Stimulated activated CD8-positive, alpha-beta memory T cell treated with anti-CD3 and anti-CD28 coated beads, Interleukin-12 subunit alpha, Interleukin-12 subunit beta, amount 100 ng/mL, for 24 hours (primary cell): Measurements from ENCODE around the gene ZNF488.

Experiments
- DNase-seq: peaks from one replicate; pipeline ENCODE4 v3.0.0-alpha.2; 2020; ENCODE audit errors: extremely low read depth

The ZNF488 gene

GRCh38 chr10:47383261-47384147, 589 bp downstream of the ZNF488 start:
- no peak for DNase-seq

DNA sequence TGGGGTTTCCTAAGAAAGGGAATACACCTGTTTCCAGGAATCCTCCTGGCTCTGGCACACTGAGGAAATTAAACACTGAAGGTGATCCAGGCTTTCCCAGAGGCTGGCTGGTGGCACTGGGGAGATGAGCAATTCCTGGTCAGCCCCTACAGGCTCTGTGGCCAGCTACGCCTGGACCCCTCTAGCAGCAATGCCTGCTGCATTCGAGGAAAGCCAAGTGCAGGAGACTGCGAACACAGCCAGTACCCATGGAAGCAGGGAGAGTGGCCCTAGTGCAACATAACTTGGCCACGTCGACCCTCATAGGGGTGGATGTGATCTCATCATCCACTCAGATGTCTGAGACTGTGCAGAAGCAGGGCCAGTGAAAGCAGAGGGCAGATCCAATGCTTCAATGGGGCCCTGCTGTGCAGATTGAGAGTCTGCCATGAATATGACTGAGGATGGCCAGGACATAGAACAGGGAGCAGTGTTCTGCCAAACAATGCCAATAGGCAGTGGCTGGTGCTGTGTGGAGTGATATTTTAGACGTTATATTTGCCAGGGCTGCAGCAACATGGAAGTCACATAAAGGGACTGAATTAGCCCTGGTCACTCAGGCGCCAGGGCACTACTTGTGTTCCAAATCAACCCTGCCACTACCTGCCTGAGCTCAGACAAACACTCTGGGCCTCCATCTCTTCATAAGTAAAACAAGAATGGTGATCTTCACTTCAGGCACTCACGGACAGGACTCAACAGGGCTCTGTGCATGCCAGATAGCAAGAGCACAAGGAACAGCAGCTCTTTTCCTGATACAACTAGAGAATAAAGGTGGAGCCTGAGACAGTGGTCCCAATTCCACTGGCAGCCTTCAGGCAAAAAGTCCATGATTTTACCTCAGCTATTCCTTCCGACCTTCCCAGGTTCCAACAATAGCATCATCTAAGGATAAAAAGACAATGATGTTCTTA, 2.4 kb downstream of the ZNF488 start:
- no peak for DNase-seq

- no peak for DNase-seq
Observed at GRCh38 chr10:47381103-47381395, 3.0 kb downstream of the ZNF488 start.

- no peak for DNase-seq
Observed at GRCh38 chr10:47380341-47381102, 3.6 kb downstream of the ZNF488 start.

- DNase-seq, result no peak
Observed at GRCh38 chr10:47379901-47380300, 4.2 kb downstream of the ZNF488 start.

DNA sequence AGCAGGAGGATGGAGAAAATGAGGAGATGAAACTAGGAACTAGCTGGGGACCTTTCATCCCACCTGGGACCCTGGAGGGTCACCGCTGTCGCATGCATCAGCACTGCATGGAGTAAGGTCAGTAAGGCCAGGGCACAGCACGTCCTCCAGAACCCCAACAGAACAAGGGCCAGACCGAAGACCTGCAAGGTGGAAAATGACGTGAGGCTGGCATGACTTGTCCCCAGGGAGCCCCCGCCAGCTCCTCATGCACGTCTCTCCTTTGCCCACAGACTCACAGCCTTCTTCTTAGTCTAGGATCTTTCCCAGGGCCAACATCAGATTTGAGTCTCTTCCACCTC, 4.7 kb downstream of the ZNF488 start:
- DNase-seq, result no peak

- no peak for DNase-seq
Observed at GRCh38 chr10:47378606-47379444, 5.3 kb downstream of the ZNF488 start.

GRCh38 chr10:47378183-47378510, 5.9 kb downstream of the ZNF488 start:
- DNase-seq, result no peak

- DNase-seq, result no peak
Observed at GRCh38 chr10:47376522-47377220, 7.4 kb downstream of the ZNF488 start.

- DNase-seq, result no peak
Observed at GRCh38 chr10:47374611-47375536, 9.2 kb downstream of the ZNF488 start.

GRCh38 chr10:47372726-47373125, 11.4 kb downstream of the ZNF488 start:
- no peak for DNase-seq

GRCh38 chr10:47371629-47372485, 12.2 kb downstream of the ZNF488 start:
- no peak for DNase-seq

- DNase-seq, result no peak
Observed at GRCh38 chr10:47370878-47371277, 13.2 kb downstream of the ZNF488 start.

DNA sequence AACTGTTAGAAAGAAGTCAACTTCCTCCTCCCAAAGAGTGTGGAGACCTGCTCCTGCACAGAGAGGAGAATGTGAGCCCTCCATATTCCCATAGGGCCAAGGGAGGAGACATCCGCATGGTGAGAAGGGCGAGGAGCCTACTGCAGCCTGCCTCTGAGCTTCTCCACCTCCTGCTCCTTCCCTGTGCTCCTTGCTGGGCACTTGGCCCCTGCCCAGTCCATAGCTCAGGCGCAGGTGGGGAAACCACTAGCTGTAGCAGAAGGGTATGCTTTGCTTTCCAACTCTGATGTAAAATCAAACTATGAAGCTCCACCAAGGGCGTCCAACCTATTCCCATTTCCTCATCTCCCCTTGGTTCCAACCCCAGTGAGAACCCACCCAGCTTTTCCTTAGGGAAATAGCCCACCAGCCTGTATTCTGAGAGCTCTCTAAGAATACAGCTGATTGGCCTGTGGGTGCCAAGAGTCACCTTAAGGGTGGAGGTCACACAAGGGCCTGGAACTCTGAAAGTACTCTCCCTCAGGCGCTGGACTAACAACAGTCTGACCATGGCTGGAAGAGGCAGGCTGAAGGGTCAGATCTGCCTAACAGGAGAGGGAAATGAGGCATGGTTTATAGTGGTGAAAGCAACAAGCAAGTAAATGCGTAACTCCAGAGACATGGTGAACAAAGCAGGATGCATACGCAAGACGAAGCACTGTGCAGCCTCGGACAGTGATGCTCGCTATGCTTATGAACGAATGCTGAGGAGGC, 13.9 kb downstream of the ZNF488 start:
- DNase-seq, result no peak

DNA sequence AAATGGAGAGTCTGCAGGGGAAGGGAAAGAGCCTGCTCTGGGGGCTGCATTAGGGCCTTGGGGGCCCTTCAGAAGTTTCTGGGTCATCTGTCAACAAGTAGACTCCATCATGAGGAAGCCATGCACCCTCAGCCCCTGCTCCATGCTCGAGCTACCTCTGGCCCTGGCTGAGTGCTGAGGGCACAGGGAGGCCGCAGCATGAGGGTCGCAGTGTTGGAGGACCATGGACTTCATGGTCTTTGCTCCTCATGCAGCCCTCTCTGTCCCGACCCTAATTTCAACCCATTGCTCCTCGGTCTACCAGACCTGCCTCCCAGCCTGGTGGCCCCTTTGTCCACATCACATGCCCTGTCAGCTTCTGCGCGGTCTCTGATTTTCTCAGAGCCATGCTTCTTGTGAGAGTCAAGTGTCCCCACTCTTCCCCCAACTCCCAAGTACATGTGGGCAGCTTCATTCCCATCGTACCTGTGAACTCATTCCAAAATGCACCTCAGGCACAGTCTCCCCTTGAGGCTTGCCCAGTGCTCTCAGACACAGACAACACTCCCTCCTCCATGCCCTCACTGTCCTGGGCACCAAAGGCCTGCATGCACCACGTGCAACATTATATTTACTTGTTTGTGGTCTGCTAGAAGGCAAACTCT, 14.7 kb downstream of the ZNF488 start:
- DNase-seq, result no peak

DNA sequence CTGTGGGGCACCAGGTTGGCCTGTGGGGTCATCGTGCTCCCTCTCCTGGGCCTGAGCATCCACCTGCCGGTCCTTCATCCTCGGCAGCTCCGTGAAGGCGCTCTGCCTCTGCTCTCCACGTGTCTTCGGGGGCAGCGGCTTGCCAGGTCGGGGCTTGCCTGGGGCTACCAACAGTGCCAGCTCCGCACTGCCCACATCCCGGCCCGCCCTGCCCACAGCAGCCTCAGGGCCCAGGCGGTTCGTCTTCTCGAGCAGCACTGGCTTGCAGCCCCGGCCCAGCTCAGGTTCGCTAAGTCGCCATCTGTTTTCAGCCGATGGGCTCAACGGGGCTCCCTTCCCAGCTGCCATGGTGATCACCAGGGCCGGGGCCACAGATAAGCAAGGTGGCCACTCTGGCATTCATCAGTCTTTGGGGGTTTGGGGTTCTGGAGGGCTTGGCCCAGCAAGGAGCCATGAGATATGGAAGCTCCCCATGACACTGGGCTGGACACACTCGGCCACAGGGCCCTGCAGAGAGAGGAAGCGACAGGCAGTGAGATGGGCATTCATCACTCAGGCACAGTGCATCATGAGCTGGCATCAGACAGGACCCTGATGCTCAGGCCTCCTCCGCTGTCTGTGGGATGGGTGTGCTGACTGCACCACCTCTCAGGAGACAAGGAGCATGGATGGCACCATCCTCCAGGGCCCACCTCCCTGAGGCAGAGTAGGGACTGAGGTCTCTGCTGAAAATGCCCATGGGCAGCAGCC, 15.5 kb downstream of the ZNF488 start:
- DNase-seq, result no peak

DNA sequence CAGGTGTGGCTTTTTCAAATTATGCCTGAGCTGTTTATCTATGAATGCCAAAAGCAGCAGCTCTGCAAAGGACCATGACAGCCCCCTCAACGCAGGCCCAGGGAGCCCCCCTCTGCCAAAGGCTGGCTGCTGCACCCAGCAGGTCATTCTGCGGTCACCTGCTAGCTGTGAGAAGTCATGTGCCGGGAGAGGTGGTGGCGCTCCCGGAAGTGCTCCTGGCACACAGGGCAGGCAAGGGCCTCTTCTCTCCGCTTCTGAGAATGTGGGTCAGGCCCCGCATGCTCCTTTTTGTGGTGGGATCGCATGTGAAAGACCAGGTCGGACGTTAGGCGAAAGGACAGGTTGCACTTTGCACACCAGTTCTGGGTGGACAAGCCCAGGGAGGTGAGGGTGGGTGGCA, 16.4 kb downstream of the ZNF488 start:
- no peak for DNase-seq
